ENCODE measurements around the gene GPR84.

GRCh38 chr12:54360717-54361456 is 3.4 kb downstream of the GPR84 start:
- TF ChIP-seq RFX5 (IDR thresholded peaks at IDR 0.05; ENCODE audit: low read length) (no peak), CTCF (IDR thresholded peaks at IDR 0.05) (peak; percentile 91), REST (IDR thresholded peaks at IDR 0.05; ENCODE audit: low read depth, low read length) (no peak), CHD2 (IDR thresholded peaks at IDR 0.05; ENCODE audit: low read length, partially characterized antibody) (no peak), POLR2AphosphoS5 (IDR thresholded peaks at IDR 0.05; ENCODE audit: low read depth, low read length) (no peak), RAD21 (IDR thresholded peaks at IDR 0.05; ENCODE audit: low read length) (peak; percentile 99), TAF1 (IDR thresholded peaks at IDR 0.05; ENCODE audit: borderline replicate concordance, low read depth, low read length) (no peak), MXI1 (IDR thresholded peaks at IDR 0.05; ENCODE audit: low read depth, low read length) (peak; percentile 63; the same call in 1 of the 2 replicates), TEAD4 (IDR thresholded peaks at IDR 0.05; ENCODE audit: borderline replicate concordance, insufficient read depth) (no peak)
